SK-N-SH (cell line): ENCODE data around the gene SLC25A21.

Experiments
- CTCF ChIP-seq: fragments of 200-600 bp; sonication (generic); IDR thresholded peaks from 2 replicates; pipeline ENCODE4 v1.6.1; 2017; ENCODE audit warnings: antibody characterized with exemption, mild to moderate bottlenecking, moderate library complexity
- EZH2phosphoT487 ChIP-seq: fragments of 200-600 bp; sonication (generic); IDR thresholded peaks from 2 replicates; pipeline ENCODE4 v1.6.1; 2017; ENCODE audit warnings: low read depth, mixed run types, mild to moderate bottlenecking, antibody characterized with exemption, moderate library complexity, borderline replicate concordance
- JUND ChIP-seq: IDR thresholded peaks from 2 replicates; pipeline ENCODE4 v1.4.0; 2012
- MAX ChIP-seq: IDR thresholded peaks from 2 replicates; pipeline ENCODE4 v1.4.0; 2012; ENCODE audit warnings: low read depth
- RAD21 ChIP-seq: IDR thresholded peaks from 2 replicates; pipeline ENCODE4 v1.6.1; 2012; ENCODE audit warnings: mild to moderate bottlenecking, low read length
- TEAD4 ChIP-seq: IDR thresholded peaks from 2 replicates; pipeline ENCODE4 v1.4.0; 2012; ENCODE audit warnings: mild to moderate bottlenecking, borderline replicate concordance; ENCODE audit not compliant: insufficient read depth

- TF ChIP-seq EZH2phosphoT487: no peak
- no peak for TF ChIP-seq CTCF
- no peak for TF ChIP-seq MAX
- no peak for TF ChIP-seq TEAD4
- TF ChIP-seq JUND: no peak
- TF ChIP-seq RAD21: no peak
Measured at GRCh38 chr14:37129047-37129446, 43.4 kb downstream of the SLC25A21 start.
